ENCODE data around the gene CYTH3. TPM values are rescaled to one million over a fixed set of nuclear protein-coding genes. Genes with fewer than 3 reads are reported as not detected.

The CYTH3 gene
- total and polyA plus RNA-seq, 11 donors, result 11.1 to 49.7 (median 22.1) TPM

DNA sequence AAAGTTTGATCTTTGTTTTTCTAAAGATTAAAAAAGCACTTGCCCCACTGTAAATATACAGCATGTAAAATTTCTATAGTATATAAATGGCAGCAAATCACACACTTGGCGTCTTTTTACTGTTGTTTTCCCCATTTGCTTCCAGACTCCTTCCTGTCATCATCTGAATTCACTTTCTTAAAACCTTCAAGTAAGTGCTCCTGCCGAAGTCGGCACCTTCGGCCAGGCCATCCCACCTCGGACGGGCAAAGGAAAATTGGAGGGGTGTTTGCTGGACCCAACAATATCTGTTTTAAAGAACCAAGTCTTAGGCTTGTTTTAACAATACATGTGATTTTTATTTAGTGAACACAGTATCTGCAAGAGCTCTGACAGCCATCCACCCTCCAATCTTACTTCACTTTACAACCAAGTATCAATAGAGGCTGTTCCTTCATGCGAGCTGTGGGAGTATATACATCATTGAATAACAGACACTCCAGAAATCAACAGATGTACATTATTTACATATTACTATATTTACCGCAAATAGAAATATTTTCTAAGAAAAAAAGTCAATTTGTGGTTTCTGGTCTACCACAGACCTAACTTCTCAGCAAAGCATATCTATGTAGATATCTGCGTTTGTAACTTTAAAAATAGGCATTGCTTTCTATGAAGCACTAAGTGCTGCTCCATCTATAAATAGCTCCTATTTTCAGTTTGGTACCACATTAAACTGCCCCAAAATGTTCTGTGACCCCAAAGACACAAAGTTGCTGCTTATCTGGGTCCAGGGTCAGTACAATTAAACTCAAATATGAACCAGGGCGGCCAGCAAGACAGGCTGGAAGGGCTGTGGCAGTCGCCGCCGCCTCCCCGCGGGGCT, 110.7 kb downstream of the CYTH3 start:
- WGBS, 4 donors, result 55 to 68% (median 58%) methylated on average over 15 of the region's 15 CpGs
- ATAC-seq (no peak), DNase-seq (no peak)
- TF ChIP-seq, protein P1, sequence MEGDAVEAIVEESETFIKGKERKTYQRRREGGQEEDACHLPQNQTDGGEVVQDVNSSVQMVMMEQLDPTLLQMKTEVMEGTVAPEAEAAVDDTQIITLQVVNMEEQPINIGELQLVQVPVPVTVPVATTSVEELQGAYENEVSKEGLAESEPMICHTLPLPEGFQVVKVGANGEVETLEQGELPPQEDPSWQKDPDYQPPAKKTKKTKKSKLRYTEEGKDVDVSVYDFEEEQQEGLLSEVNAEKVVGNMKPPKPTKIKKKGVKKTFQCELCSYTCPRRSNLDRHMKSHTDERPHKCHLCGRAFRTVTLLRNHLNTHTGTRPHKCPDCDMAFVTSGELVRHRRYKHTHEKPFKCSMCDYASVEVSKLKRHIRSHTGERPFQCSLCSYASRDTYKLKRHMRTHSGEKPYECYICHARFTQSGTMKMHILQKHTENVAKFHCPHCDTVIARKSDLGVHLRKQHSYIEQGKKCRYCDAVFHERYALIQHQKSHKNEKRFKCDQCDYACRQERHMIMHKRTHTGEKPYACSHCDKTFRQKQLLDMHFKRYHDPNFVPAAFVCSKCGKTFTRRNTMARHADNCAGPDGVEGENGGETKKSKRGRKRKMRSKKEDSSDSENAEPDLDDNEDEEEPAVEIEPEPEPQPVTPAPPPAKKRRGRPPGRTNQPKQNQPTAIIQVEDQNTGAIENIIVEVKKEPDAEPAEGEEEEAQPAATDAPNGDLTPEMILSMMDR (IDR thresholded peaks at IDR 0.05), result no peak
- no peak for TF ChIP-seq POLR2A (IDR thresholded peaks at IDR 0.05)
- no peaks in the 10 kb centered on the region for H3K9me3 ChIP-seq
- H3K4me1 ChIP-seq, result peaks cover 3 to 70% (median 39%) of the 10 kb centered on the region in 12 donors
- H3K36me3 ChIP-seq, result peaks cover 0 to 89% (median 67%) of the 10 kb centered on the region in 9 donors
- intact Hi-C loops (cut with DNase I), result loop anchor here in 9 of 10 donors (2.0 to 10.0 kb wide), 7 partner anchors 66 to 273 kb away; partner anchors contain the start of gene CYTH3 (in 6 of the 9)
- peak overlapping the region; percentile 45 to 90 (median 76) for H3K27ac ChIP-seq
- H3K27me3 ChIP-seq, result no peaks in the 10 kb centered on the region
- H3K4me3 ChIP-seq, result no peak overlapping the region

DNA sequence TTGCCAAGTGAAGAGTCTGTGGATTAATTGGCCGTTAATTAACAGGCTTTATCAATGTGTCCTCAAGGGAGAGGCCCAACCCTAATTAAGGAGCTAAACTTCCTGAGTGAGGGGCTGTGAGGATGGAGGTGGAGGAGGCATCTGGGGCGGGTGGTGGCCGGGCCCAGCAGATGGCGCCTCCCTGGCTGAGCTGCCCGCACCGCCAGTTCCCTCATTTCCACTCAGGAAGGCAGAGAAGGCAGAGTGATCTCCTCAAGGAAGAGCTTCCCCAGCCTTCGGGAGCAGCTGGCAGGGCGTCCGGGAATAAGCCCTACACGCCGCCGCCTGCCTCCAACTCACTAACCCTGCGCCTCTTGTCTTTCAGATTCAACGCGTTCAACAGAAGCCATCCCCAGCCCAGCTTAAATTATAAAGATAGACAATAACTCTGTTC, 112.2 kb downstream of the CYTH3 start:
- Histone ChIP-seq H3K27ac (peak overlapping the region in 11 of 12 donors; percentile 2 to 58 (median 47)), H3K4me3 (no peak overlapping the region), H3K36me3 (peaks cover 0 to 99% (median 77%) of the 10 kb centered on the region in 9 donors), H3K27me3 (no peaks in the 10 kb centered on the region), H3K4me1 (peaks cover 3 to 59% (median 34%) of the 10 kb centered on the region in 12 donors), H3K9me3 (no peaks in the 10 kb centered on the region)
- peak; percentile 14 to 73 (median 61) for ATAC-seq
- no peak for TF ChIP-seq POLR2A (IDR thresholded peaks at IDR 0.05)
- TF ChIP-seq, protein P1 (IDR thresholded peaks at IDR 0.05), result peak; percentile 52 to 84 (median 74)
- WGBS, 4 donors, result 19 to 54% (median 35%) methylated on average over 15 of the region's 15 CpGs
- intact Hi-C loops (cut with DNase I), result loop anchor here in 9 of 10 donors (1.0 to 10.0 kb wide), 7 partner anchors 67 to 275 kb away; partner anchors contain the start of gene CYTH3 (in 5 of the 9)
- DNase-seq, result peak in 4 of 5 donors; percentile 69 to 78 (median 73)

DNA sequence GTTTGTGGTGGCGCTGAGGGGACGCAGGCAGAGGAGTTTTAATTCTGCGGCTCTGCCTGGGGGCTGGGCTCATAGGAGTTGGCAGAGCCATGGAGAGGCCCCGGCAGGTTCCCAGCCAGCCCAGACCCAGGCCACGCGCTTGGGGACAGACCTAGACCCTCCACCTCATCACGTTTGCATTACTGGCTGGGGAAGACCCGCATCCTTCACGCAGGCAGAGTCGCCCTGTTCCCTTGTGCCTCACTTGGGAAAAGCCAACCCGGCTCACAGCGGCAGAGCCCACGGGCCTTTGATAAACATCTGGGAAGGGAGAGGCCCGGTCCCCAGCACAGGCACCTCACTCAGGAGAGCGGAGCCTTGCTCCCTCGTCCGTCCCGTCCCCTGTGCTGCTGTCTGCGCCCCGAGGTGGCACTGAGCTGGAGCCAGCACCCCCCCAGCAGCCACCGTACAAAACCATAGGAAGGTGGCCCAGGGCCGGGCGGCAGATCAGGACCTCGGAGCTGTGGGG, 112.8 kb downstream of the CYTH3 start:
- WGBS, 4 donors, result 42 to 70% (median 62%) methylated on average over 19 to 24 of the region's 24 CpGs
- Histone ChIP-seq H3K36me3 (peaks cover 0 to 99% (median 77%) of the 10 kb centered on the region in 9 donors), H3K27me3 (no peaks in the 10 kb centered on the region), H3K27ac (peak overlapping the region in 11 of 12 donors; percentile 2 to 58 (median 47)), H3K4me3 (no peak overlapping the region), H3K4me1 (peaks cover 3 to 53% (median 34%) of the 10 kb centered on the region in 12 donors), H3K9me3 (no peaks in the 10 kb centered on the region)
- intact Hi-C loops (cut with DNase I), result loop anchor here (1.0 to 10.0 kb wide), 8 partner anchors 68 to 275 kb away; partner anchors contain the start of gene CYTH3 (in 5 of the 10)
- DNase-seq (no peak), ATAC-seq (peak in 1 of 4 donors; percentile 4)
- TF ChIP-seq, protein P1 (IDR thresholded peaks at IDR 0.05), result no peak
- TF ChIP-seq POLR2A (IDR thresholded peaks at IDR 0.05), result no peak

DNA sequence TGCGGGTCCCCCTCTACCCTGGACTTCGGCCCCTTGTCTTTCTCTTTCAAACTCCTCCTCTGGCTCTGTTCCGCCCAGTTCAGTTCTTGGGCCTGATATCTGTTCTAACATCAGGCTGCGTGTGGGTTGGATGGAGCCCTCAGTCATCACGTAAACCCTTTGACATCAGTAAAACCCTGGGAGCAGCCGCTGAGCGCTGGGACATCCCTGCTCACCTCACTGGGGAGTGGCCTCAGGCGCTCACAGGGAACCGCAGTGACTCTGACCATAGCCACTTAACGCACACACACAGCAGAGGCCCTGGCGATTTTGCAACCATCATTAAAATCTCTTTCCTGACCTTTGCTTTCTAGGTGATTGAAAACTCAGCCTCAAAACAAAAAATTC, 113.3 kb downstream of the CYTH3 start:
- no peak for ATAC-seq
- Histone ChIP-seq H3K4me1 (peaks cover 3 to 48% (median 33%) of the 10 kb centered on the region in 12 donors), H3K4me3 (no peak overlapping the region), H3K27me3 (no peaks in the 10 kb centered on the region), H3K36me3 (peaks cover 0 to 99% (median 77%) of the 10 kb centered on the region in 9 donors), H3K27ac (peak overlapping the region in 5 of 12 donors; percentile 27 to 58 (median 47)), H3K9me3 (no peaks in the 10 kb centered on the region)
- intact Hi-C loops (cut with DNase I), result loop anchor here in 1 of 10 donors (5.0 kb wide), 1 partner anchor 163 kb away; no protein-coding TSS in a partner anchor
- DNase-seq, result no peak
- TF ChIP-seq POLR2A (IDR thresholded peaks at IDR 0.05), result no peak
- TF ChIP-seq, protein P1 (IDR thresholded peaks at IDR 0.05), result no peak
- WGBS, 4 donors, result 86 to 93% (median 89%) methylated on average over 11 of the region's 11 CpGs
